WTC11 (cell line): ENCODE data around the gene GYS1.

Source experiments
- ELF4 ChIP-seq: sonication (generic); formaldehyde crosslinking; IDR thresholded peaks from 2 replicates; pipeline ENCODE4 v1.8.1; 2022; ENCODE audit warnings: low read depth, mild to moderate bottlenecking, moderate library complexity, missing genetic modification reagents
- TCF7 ChIP-seq: sonication (generic); formaldehyde crosslinking; IDR thresholded peaks from 2 replicates; pipeline ENCODE4 v1.8.0; 2022; ENCODE audit warnings: mild to moderate bottlenecking, low read depth, missing genetic modification reagents, moderate library complexity
- TEAD4 ChIP-seq: sonication (generic); formaldehyde crosslinking; IDR thresholded peaks from 2 replicates; pipeline ENCODE4 v1.8.0; 2022; ENCODE audit warnings: mild to moderate bottlenecking, missing genetic modification reagents
- TF ChIP-seq, protein P1 (sequence below): fragments of 200-600 bp; IDR thresholded peaks from 2 replicates; pipeline ENCODE4 v1.8.0; 2022; ENCODE audit warnings: antibody characterized with exemption
- TF ChIP-seq, protein P2 (sequence below): sonication (generic); formaldehyde crosslinking; IDR thresholded peaks from 2 replicates; pipeline ENCODE4 v1.8.1; 2023; ENCODE audit warnings: mild to moderate bottlenecking, missing genetic modification reagents, moderate library complexity
- TF ChIP-seq, protein P3 (sequence below): sonication (generic); formaldehyde crosslinking; IDR thresholded peaks from 2 replicates; pipeline ENCODE4 v1.8.0; 2022; ENCODE audit warnings: mild to moderate bottlenecking, missing genetic modification reagents

DNA sequence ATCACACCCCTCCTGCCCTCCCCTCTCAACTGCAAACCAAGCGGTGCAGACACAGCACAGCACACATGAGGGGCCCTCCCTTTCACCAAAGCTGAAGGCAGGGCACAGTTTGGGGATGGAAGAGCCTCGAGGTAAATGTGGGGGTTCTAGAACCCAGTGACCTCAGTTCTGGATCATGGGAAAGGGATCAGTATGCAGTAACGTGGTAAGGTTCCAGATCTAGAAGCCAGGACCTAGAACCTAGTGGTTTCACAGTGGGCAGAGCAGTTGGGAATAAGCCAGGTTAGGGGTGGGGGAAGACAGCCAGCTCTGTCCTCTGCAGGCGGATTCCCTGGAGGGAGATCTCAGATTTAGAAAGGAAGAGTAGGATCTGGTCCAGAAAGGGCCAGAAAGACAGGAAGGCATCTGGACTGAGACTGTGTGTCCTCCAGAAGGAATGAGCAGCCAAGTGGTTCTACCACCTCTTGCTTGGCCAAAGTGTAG lies 24.9 kb downstream of the GYS1 start:
- TF ChIP-seq, protein P1, sequence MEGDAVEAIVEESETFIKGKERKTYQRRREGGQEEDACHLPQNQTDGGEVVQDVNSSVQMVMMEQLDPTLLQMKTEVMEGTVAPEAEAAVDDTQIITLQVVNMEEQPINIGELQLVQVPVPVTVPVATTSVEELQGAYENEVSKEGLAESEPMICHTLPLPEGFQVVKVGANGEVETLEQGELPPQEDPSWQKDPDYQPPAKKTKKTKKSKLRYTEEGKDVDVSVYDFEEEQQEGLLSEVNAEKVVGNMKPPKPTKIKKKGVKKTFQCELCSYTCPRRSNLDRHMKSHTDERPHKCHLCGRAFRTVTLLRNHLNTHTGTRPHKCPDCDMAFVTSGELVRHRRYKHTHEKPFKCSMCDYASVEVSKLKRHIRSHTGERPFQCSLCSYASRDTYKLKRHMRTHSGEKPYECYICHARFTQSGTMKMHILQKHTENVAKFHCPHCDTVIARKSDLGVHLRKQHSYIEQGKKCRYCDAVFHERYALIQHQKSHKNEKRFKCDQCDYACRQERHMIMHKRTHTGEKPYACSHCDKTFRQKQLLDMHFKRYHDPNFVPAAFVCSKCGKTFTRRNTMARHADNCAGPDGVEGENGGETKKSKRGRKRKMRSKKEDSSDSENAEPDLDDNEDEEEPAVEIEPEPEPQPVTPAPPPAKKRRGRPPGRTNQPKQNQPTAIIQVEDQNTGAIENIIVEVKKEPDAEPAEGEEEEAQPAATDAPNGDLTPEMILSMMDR = no peak
- TF ChIP-seq ELF4 (CRISPR knock-in tag) (no peak), TCF7 (CRISPR knock-in tag) (no peak), TEAD4 (CRISPR knock-in tag) (no peak)
- TF ChIP-seq, protein P2, sequence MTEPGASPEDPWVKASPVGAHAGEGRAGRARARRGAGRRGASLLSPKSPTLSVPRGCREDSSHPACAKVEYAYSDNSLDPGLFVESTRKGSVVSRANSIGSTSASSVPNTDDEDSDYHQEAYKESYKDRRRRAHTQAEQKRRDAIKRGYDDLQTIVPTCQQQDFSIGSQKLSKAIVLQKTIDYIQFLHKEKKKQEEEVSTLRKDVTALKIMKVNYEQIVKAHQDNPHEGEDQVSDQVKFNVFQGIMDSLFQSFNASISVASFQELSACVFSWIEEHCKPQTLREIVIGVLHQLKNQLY = no peak
- TF ChIP-seq, protein P3, sequence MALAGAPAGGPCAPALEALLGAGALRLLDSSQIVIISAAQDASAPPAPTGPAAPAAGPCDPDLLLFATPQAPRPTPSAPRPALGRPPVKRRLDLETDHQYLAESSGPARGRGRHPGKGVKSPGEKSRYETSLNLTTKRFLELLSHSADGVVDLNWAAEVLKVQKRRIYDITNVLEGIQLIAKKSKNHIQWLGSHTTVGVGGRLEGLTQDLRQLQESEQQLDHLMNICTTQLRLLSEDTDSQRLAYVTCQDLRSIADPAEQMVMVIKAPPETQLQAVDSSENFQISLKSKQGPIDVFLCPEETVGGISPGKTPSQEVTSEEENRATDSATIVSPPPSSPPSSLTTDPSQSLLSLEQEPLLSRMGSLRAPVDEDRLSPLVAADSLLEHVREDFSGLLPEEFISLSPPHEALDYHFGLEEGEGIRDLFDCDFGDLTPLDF = no peak
